Measurements from ENCODE around the gene ZNF837.
"Not testable (repeated sequence)": the region's sequence is repeated elsewhere in the genome, so short reads cannot be mapped to it uniquely, and the experiment has no call there.

Gene ZNF837

DNA sequence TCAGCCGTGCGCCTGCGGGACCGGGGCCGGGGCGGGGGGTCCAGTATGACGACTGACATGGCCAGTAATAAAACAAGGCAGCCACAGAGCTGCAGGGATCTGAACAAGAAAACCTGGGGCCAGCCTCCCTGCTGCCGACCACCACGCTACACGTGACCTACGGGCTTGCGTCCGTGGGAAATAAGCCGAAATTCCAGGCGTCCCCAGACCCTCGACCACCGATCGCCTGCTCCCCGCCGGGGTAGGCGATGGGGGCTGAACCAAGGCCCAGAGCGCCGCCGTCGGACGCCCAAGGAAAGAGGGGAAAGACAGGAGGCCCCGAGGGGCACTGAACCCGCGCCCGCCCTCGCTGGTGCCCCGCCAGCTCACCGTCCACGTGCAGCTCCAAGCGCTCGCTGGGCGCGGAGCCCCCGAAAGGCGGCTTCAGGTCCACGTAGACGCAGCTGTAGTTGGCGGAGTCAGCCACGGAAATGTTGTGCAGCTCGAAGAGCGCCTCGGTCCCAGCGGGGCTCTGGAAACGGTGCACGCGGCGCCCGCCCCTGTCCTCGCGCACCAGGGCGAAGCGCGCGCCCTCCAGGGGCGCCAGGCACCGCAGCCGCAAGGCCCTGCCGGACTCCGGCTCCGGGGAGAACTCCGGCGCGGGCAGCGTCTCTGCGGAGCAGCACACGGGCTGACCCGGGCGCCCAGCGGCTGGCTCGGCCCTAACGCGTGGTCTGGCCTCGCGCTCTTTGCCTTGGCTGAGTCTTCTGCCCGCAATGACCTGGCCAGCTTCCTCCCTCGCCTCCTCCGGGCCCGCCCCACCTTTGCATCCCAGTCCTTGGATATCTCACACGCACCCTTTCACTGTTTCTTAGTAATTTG is 30.6 kb downstream of the ZNF837 start:
- no peak overlapping the region for H3K4me3 ChIP-seq (ENCODE audit: low read depth, low read length)
- DNase-seq (ENCODE audit: low read depth) = no peak
- TF ChIP-seq, protein P1, sequence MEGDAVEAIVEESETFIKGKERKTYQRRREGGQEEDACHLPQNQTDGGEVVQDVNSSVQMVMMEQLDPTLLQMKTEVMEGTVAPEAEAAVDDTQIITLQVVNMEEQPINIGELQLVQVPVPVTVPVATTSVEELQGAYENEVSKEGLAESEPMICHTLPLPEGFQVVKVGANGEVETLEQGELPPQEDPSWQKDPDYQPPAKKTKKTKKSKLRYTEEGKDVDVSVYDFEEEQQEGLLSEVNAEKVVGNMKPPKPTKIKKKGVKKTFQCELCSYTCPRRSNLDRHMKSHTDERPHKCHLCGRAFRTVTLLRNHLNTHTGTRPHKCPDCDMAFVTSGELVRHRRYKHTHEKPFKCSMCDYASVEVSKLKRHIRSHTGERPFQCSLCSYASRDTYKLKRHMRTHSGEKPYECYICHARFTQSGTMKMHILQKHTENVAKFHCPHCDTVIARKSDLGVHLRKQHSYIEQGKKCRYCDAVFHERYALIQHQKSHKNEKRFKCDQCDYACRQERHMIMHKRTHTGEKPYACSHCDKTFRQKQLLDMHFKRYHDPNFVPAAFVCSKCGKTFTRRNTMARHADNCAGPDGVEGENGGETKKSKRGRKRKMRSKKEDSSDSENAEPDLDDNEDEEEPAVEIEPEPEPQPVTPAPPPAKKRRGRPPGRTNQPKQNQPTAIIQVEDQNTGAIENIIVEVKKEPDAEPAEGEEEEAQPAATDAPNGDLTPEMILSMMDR (IDR thresholded peaks at IDR 0.05; ENCODE audit: low read depth, low read length) = no peak
- TF ChIP-seq, protein P2, sequence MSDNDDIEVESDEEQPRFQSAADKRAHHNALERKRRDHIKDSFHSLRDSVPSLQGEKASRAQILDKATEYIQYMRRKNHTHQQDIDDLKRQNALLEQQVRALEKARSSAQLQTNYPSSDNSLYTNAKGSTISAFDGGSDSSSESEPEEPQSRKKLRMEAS (IDR thresholded peaks at IDR 0.05; ENCODE audit: low read depth, low read length) = no peak
- no peak for TF ChIP-seq MYC (IDR thresholded peaks at IDR 0.05; ENCODE audit: low read depth, low read length)
- TF ChIP-seq POLR2A (IDR thresholded peaks at IDR 0.05; ENCODE audit: extremely low read depth, insufficient read length) = no peak

DNA sequence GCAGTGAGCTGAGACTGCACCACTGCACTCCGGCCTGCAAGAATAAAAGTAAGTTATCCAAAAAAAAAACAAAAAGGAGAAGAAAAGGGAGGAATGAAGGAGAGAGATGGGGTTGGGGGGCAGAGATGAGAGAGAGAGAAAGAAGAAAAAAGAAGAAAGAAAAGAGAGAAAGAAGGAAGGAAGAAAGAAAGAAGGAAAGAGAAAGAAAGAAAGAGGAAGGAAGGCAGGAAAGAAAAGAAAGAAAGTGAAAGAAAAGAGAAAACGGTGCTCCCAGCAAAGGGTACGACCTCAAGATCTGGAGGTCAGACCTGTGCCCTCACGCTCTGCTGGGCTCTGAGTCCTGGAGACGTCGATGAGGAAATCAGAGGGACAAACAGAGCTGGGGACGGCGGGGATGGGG is 31.2 kb downstream of the ZNF837 start:
- no peak overlapping the region for H3K4me3 ChIP-seq (ENCODE audit: low read depth, low read length)
- TF ChIP-seq, protein P1 (IDR thresholded peaks at IDR 0.05; ENCODE audit: low read depth, low read length) = no peak
- TF ChIP-seq POLR2A (IDR thresholded peaks at IDR 0.05; ENCODE audit: extremely low read depth, insufficient read length) = no peak
- no peak for TF ChIP-seq MYC (IDR thresholded peaks at IDR 0.05; ENCODE audit: low read depth, low read length)
- TF ChIP-seq, protein P2 (IDR thresholded peaks at IDR 0.05; ENCODE audit: low read depth, low read length) = no peak
- no peak for DNase-seq (ENCODE audit: low read depth)

DNA sequence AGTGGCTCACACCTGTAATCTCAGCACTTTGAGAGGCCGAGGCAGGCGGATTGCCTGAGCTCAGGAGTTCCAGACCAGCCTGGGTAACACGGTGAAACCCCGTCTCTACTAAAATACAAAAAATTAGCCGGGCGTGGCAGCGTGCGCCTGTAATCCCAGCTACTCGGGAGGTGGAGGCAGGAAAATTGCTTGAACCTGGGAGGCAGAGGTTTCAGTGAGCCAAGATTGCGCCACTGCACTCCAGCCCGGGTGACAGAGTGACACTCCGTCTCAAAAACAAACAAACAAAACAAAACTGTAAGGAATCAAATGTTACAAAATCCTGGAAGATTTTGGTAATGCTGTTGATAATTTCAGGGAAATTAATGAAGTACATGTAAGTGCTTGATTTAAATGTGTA is 32.8 kb downstream of the ZNF837 start:
- not testable (repeated sequence) for DNase-seq (ENCODE audit: low read depth)
- peak overlapping the region; percentile 74 for H3K4me3 ChIP-seq (ENCODE audit: low read depth, low read length)

DNA sequence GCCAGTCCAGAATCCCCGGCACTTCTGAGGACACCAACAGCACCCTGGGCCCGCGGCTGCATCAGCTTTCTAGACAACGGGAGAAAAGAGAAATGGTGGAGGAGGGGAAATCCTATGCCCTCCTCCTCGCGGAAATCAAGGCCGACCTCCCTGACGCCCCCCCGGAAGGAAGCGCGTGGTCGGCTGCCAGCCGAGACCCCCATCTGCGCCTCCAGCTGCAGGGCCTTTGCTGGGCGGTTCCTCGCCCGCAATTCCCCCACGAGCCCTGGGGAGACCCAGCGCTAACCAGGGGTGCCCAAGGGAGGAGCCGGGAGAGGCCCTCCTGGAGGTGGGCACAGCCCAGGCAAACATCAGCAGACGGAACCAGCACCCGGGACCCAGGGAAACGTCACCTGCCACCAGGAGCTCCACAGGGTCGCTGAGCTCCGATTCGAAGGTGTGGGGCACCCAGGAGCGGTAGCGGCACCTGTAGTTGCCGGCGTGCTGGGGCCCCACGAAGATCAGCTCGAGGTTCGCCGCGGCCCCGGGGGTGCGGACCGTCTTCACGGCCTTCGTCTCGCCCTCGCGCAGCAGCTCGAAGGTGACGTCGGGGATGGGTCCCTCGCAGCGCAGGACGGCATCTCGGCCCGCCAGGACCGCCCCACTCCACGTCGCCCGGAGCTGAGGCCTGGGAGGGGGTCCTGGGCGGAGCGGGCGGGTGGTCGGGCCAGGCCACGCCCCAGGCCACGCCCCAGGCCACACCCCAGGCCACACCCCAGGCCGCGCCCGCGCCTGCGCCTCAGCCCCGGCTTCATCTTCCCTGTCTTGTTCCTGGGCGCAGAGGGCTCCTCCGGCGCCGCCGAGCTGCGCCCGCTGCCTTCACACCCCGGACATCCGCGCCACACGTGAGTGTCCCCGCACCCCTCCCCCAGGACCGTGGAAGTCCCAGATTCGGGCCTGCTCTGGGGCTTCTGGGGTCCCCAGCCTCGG is 33.6 kb downstream of the ZNF837 start:
- H3K4me3 ChIP-seq (ENCODE audit: low read depth, low read length) = peak overlapping the region; percentile 74
- TF ChIP-seq, protein P2 (IDR thresholded peaks at IDR 0.05; ENCODE audit: low read depth, low read length) = peak; percentile 65
- TF ChIP-seq, protein P1 (IDR thresholded peaks at IDR 0.05; ENCODE audit: low read depth, low read length) = no peak
- TF ChIP-seq POLR2A (IDR thresholded peaks at IDR 0.05; ENCODE audit: extremely low read depth, insufficient read length) (peak; percentile 46), MYC (IDR thresholded peaks at IDR 0.05; ENCODE audit: low read depth, low read length) (no peak; the same call in 1 of the 2 replicates)
- DNase-seq (ENCODE audit: low read depth) = peak; percentile 77

DNA sequence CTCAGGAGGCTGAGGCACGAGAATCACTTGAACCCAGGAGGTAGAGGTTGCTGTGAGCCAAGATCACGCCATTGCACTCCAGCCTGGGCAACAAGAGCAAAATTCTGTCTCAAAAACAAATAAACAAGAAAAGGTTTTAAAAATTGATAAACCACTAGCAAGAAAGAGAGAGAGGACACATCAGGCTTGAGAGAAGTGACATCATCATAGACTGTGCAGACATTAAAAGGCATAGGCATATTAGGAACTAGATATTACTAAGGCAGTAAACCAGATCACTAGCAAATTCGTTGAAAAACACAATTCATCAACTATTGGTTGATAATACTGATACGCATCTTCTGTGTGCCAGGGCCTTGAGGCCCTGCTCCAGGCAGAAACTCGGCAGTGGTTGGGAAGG is 35.3 kb downstream of the ZNF837 start:
- no peak for DNase-seq (ENCODE audit: low read depth)
- H3K4me3 ChIP-seq (ENCODE audit: low read depth, low read length) = no peak overlapping the region
- TF ChIP-seq MYC (IDR thresholded peaks at IDR 0.05; ENCODE audit: low read depth, low read length) = no peak
- TF ChIP-seq POLR2A (IDR thresholded peaks at IDR 0.05; ENCODE audit: extremely low read depth, insufficient read length) = no peak
- TF ChIP-seq, protein P1 (IDR thresholded peaks at IDR 0.05; ENCODE audit: low read depth, low read length) = no peak
- TF ChIP-seq, protein P2 (IDR thresholded peaks at IDR 0.05; ENCODE audit: low read depth, low read length) = no peak
